Cardiac fibroblast (primary cell): ENCODE data around the gene CACNA1A.
"Not testable (repeated sequence)": the region's sequence is repeated elsewhere in the genome, so short reads cannot be mapped to it uniquely, and the experiment has no call there.

ENCODE experiments used
- DNase-seq, 2 donors: peaks; one replicate each; pipeline versions ENCODE4 v3.0.0 to v3.0.0-alpha.2; 2010; ENCODE audit warnings: low read depth in 2 of 2
- H3K4me3 ChIP-seq, 2 donors: replicated peaks in 1 of 2; 1 replicate in 1 of 2; 2 replicates in 1 of 2; pipeline ENCODE4 v1.5.1; 2011; ENCODE audit warnings: low read depth in 2 of 2, low read length in 2 of 2, mild to moderate bottlenecking in 2 of 2, moderate library complexity in 1 of 2
- TF ChIP-seq, protein P1 (sequence below): IDR thresholded peaks from one replicate; pipeline ENCODE4 v1.5.1; 2011; ENCODE audit warnings: low read depth, mild to moderate bottlenecking, low read length, inconsistent platforms

CACNA1A gene

DNA sequence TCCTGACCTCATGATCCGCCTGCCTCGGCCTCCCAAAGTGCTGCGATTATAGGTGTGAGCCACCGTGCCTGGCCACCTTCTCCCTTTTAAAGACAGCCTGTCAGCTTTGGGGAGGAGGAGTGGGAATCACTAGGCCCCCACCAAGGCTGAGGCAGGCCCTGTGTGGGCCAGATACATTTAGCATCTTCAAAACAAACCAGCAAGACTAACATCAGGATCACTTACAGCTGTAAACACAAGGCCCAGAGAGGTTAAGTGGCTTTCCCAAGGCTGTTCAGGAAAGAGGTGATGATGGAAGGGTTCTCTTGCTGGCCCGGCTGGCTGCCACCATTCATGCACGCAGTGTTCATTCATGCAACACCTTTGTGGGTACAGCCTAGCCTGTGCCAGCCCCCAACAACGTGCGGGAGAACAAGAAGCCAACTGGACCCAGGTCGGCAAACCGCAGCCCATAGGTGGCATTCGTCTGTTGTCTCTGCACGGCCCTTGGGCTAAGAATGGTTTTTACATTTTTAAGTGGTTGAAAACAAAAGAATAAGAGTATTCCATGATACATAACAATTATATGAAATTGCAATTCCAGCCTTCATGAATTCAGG lies 333.0 kb downstream of the CACNA1A start:
- TF ChIP-seq, protein P1, sequence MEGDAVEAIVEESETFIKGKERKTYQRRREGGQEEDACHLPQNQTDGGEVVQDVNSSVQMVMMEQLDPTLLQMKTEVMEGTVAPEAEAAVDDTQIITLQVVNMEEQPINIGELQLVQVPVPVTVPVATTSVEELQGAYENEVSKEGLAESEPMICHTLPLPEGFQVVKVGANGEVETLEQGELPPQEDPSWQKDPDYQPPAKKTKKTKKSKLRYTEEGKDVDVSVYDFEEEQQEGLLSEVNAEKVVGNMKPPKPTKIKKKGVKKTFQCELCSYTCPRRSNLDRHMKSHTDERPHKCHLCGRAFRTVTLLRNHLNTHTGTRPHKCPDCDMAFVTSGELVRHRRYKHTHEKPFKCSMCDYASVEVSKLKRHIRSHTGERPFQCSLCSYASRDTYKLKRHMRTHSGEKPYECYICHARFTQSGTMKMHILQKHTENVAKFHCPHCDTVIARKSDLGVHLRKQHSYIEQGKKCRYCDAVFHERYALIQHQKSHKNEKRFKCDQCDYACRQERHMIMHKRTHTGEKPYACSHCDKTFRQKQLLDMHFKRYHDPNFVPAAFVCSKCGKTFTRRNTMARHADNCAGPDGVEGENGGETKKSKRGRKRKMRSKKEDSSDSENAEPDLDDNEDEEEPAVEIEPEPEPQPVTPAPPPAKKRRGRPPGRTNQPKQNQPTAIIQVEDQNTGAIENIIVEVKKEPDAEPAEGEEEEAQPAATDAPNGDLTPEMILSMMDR = no peak
- no peak overlapping the region for H3K4me3 ChIP-seq
- no peak for DNase-seq

DNA sequence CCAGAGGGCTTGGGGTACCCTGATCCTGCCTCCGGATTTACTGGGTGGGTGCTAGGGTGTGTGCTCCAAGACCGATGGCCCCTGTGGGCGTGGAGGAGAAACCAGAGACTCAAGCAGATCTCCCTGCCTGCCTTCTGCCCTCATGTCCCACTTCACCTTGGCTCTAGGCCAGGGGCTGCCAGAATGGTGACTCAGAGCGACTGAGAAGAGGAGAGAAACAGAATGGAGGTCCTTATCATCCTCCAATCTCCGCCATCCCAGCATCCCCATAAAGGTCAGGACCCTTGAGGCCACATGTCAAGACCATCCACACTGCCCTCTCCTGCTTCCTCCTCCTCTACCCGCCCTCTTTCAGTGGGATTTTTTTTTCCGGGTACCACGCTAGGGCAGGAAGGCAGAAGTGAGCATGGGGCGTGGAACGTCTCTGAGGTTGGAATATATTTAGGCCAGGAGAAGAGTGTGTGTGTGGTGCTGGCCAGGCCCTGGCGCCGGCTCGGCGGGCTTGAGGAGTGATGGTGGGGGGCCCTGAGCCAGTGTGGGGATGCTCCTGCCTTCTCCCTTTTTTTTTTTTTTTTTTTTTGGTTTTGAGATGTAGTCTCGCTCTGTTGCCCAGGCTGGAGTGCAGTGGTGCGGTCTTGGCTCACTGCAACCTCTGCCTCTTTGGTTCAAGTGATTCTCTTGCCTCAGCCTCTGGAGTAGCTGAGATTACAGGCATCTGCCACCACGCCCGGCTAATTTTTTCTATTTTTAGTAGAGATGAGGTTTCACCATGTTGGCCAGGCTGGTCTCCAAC lies 333.7 kb downstream of the CACNA1A start:
- no peak overlapping the region for H3K4me3 ChIP-seq
- TF ChIP-seq, protein P1 = no peak
- DNase-seq = peak; percentile 82 to 87

DNA sequence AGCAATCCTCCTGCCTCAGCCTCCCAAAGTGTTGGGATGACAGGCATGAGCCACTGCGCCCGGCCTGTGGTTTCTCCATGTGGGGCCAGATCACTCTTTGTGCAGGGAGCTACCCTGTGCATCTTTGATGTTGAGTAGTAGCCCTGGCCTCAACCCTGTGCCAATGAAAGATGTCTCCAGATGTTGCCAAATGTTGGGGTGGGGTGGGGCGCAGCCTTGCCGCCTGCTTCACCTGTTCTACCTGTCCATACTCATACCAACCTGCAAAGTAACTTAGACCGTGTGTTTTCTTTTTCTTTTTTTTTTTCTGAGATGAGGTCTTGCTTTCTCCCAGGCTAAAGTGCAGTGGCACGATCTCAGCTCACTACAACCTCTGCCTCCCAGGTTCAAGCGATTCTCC lies 335.1 kb downstream of the CACNA1A start:
- DNase-seq = no peak

DNA sequence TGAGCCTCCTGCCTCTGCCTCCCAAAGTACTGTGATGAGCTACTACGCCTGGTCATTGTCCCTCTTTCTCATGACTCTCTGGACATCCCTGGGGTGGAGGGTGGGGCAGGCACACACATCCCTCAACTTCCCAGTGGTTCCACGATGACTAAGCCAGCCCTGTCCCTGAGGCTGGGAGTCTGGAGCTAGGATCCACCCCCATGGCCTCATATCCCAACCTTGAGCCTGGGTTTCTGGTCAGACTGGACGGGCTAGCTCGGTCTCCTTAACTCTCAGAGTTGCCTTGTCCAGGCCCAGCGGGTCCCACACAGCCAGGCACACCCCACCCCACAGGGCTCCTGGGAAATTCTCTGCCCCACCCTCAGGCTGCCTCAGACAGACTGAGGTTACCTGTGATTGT lies 336.5 kb downstream of the CACNA1A start:
- H3K4me3 ChIP-seq = no peak overlapping the region
- TF ChIP-seq, protein P1 = no peak
- peak; percentile 18 to 51 for DNase-seq

More for the DNA sequence above, 335.1 kb downstream of the CACNA1A start:
- H3K4me3 ChIP-seq = no peak overlapping the region
- TF ChIP-seq, protein P1 = no peak

DNA sequence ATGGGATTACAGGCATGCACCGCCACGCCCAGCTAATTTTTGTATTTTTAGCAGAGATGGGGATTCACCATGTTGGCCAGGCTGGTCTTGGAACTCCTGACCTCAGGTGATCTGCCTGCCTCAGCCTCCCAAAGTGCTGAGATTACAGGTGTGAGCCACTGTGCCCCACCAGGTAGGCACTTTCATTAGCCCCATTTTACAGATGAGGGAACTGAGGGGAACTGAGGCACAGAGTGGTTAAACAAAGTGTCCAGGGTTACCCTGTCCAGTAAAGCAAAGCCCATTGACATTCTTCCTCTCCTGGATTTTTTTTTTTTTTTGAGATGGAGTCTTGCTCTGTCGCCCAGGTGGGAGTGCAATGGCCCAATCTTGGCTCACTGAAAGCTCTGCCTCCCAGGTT lies 340.1 kb downstream of the CACNA1A start:
- not testable (repeated sequence) for DNase-seq, H3K4me3 ChIP-seq

DNA sequence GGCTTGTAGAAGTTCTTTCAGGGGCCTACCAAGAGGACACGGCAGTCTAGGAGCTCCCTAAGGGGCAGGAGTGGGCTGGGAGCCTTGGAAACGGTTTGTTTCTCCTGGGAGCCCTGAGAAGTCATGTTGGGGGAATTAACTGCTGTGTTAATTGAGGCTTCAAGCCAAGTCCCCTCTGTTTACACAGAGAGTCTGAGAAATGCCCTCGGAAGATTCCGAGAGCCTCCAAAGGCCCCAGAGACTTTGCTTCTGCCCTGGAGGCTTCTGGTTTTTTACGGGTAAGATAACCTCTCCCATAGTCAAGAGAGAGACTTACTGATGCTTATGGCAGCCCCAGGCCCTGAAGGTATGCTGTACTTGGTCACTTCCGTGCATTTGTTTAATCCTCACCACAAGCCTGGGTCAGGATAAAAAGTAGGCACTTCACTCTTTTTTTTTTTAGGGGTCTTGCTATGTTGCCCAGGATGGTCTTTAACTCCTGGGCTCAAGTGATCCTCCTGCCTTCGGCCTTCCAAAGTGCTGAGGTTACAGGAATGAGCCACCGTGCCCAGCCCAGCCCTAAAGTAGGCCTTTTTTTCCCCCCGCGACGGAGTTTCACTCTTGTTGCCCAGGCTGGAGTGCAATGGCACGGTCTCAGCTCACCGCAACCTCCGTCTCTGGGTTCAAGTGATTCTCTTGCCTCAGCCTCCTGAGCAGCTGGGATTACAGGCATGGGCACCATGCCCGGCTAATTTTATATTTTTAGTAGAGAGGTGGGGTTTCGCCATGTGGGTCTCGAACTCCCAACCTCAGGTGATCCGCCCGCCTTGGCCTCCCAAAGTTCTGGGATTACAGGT lies 340.9 kb downstream of the CACNA1A start:
- peak; percentile 50 to 51 for DNase-seq
- TF ChIP-seq, protein P1 = no peak
- no peak overlapping the region for H3K4me3 ChIP-seq
